K562 (cell line): Measurements from ENCODE around the gene ALOX12B. TPM values are rescaled to one million over a fixed set of nuclear protein-coding genes. Genes with fewer than 3 reads are reported as not detected.

ENCODE experiments used
- BRD9 ChIP-seq: fragments of 450-650 bp; IDR thresholded peaks from 2 replicates; pipeline ENCODE4 v1.6.1; 2018; ENCODE audit warnings: low read depth; ENCODE audit not compliant: partially characterized antibody
- CBX3 ChIP-seq, 2 experiments: IDR thresholded peaks; 1 replicate in 1 of 2; 2 replicates in 1 of 2; pipeline ENCODE4 v1.6.1; 2012; ENCODE audit warnings: inconsistent platforms in 2 of 2, low read length in 2 of 2, borderline replicate concordance in 1 of 2, control low read depth in 1 of 2
- DNMT1 ChIP-seq: fragments of 450-650 bp; IDR thresholded peaks from 2 replicates; pipeline ENCODE4 v1.6.1; 2016; ENCODE audit warnings: antibody characterized with exemption, mild to moderate bottlenecking
- ESRRB ChIP-seq: fragments of 250-450 bp; sonication (Bioruptor Pico); IDR thresholded peaks from 2 replicates; pipeline ENCODE4 v1.5.0; 2020; ENCODE audit warnings: mild to moderate bottlenecking, moderate library complexity, borderline replicate concordance
- ILK ChIP-seq: fragments of 450-650 bp; IDR thresholded peaks from 2 replicates; pipeline ENCODE4 v1.6.1; 2016; ENCODE audit warnings: missing genetic modification characterization, low read depth, mild to moderate bottlenecking, missing compliant biosample characterization, moderate library complexity, borderline replicate concordance
- MCM5 ChIP-seq: fragments of 450-650 bp; IDR thresholded peaks from 2 replicates; pipeline ENCODE4 v1.6.1; 2016; ENCODE audit warnings: low read depth
- MTA2 ChIP-seq: fragments of 450-650 bp; IDR thresholded peaks from 2 replicates; pipeline ENCODE4 v1.6.1; 2016; ENCODE audit warnings: low read depth
- NFYB ChIP-seq: IDR thresholded peaks from 2 replicates; pipeline ENCODE4 v1.6.1; 2011; ENCODE audit warnings: mild to moderate bottlenecking, moderate library complexity; ENCODE audit not compliant: insufficient read length; ENCODE audit errors: extremely low read depth
- NONO ChIP-seq, 2 experiments: fragments of 200-400 bp in 1 of 2; fragments of 450-650 bp in 1 of 2; formaldehyde crosslinking in 1 of 2; IDR thresholded peaks; 2 replicates each; pipeline ENCODE4 v1.6.1; 2017; ENCODE audit warnings: low read depth in 2 of 2, mild to moderate bottlenecking in 2 of 2, moderate library complexity in 2 of 2, low read length in 1 of 2
- NR1H2 ChIP-seq: sonication (generic); formaldehyde crosslinking; IDR thresholded peaks from 2 replicates; pipeline ENCODE4 v1.4.0; 2020; ENCODE audit warnings: mild to moderate bottlenecking, missing genetic modification reagents
- RBM39 ChIP-seq: fragments of 200-400 bp; formaldehyde crosslinking; optimal IDR thresholded peaks from 2 replicates; pipeline ENCODE3; 2018; ENCODE audit warnings: low read depth, low read length
- RUNX1 ChIP-seq: sonication (generic); IDR thresholded peaks from 2 replicates; pipeline ENCODE4 v1.6.1; 2016; ENCODE audit warnings: antibody characterized with exemption, low read depth
- TBP ChIP-seq: optimal IDR thresholded peaks from 2 replicates; pipeline ENCODE3; 2011; ENCODE audit warnings: low read depth, low read length, improper control_type of control experiment
- ZBTB17 ChIP-seq: fragments of 450-650 bp; formaldehyde crosslinking; IDR thresholded peaks from 2 replicates; pipeline ENCODE4 v1.4.0; 2020; ENCODE audit warnings: mild to moderate bottlenecking
- ZNF133 ChIP-seq: fragments of 250-450 bp; sonication (Bioruptor Pico); IDR thresholded peaks from 2 replicates; pipeline ENCODE4 v1.4.0; 2020; ENCODE audit warnings: mild to moderate bottlenecking
- ZNF146 ChIP-seq: IDR thresholded peaks from one replicate; pipeline ENCODE4 v1.6.1; 2018; ENCODE audit warnings: missing compliant biosample characterization; ENCODE audit not compliant: unreplicated experiment
- ZNF324 ChIP-seq: fragments of 250-450 bp; sonication (Bioruptor Pico); IDR thresholded peaks from 2 replicates; pipeline ENCODE4 v1.4.0; 2020; ENCODE audit warnings: mild to moderate bottlenecking
- ZNF444 ChIP-seq: fragments of 250-450 bp; sonication (Bioruptor Pico); IDR thresholded peaks from 2 replicates; pipeline ENCODE4 v1.4.0; 2020; ENCODE audit warnings: mild to moderate bottlenecking, moderate library complexity
- ZNF584 ChIP-seq: fragments of 200-800 bp; sonication (Bioruptor generic); IDR thresholded peaks from 2 replicates; pipeline ENCODE4 v1.6.1; 2016; ENCODE audit warnings: low read depth, mild to moderate bottlenecking, missing genetic modification characterization, missing compliant biosample characterization
- ZNF77 ChIP-seq: fragments of 250-450 bp; sonication (Bioruptor Pico); IDR thresholded peaks from 2 replicates; pipeline ENCODE4 v1.5.0; 2020
- polyA plus RNA-seq, 8 experiments: library from polyadenylated mRNA; depleted of rRNA in 4 of 8; stranded (reverse) in 5 of 8; unstranded in 3 of 8; fragments of >200 nt; fragmentation: Nextera tagmentation in 2 of 8; fragmentation: Illumina TruSeq in 1 of 8; extraction: Ambion mirVana in 2 of 8; extraction: Trizol in 1 of 8; gene quantifications; 2 replicates each; pipeline versions ENCODE4 v1.2.1 to v1.2.3, GENCODE V29; 2011 to 2014; ENCODE audit warnings: inconsistent platforms in 1 of 8, missing spikeins in 1 of 8
- total RNA-seq, 7 experiments: library from RNA; depleted of rRNA in 6 of 7; stranded (reverse); fragments of >200 nt in 6 of 7; fragmentation: Illumina TruSeq in 2 of 7; extraction: Trizol in 2 of 7; gene quantifications; 2 replicates each; pipeline versions ENCODE4 v1.2.1 to v1.2.3, GENCODE V29; 2011 to 2021; ENCODE audit warnings: low replicate concordance in 1 of 7
- TF ChIP-seq, protein P1 (sequence below): sonication (generic); formaldehyde crosslinking; IDR thresholded peaks from 2 replicates; pipeline ENCODE4 v1.8.0; 2022; ENCODE audit warnings: mild to moderate bottlenecking, missing genetic modification reagents
- TF ChIP-seq, protein P2 (sequence below): IDR thresholded peaks from 2 replicates; pipeline ENCODE4 v1.6.1; 2011; ENCODE audit warnings: borderline replicate concordance, low read depth, mild to moderate bottlenecking, moderate library complexity, low read length; ENCODE audit not compliant: insufficient read depth, poor library complexity, severe bottlenecking
- TF ChIP-seq, protein P3 (sequence below): fragments of 250-450 bp; sonication (Bioruptor Pico); IDR thresholded peaks from 2 replicates; pipeline ENCODE4 v1.6.1; 2021; ENCODE audit warnings: mild to moderate bottlenecking
- TF ChIP-seq, protein P4 (sequence below): IDR thresholded peaks from 2 replicates; pipeline ENCODE4 v1.6.1; 2011; ENCODE audit not compliant: insufficient read length; ENCODE audit errors: extremely low read depth

Gene ALOX12B
- total and polyA plus RNA-seq, 9 of the 15 experiments (the other 6 are each of a cell fraction or from before 2014, with no cell fraction given) = not detected

DNA sequence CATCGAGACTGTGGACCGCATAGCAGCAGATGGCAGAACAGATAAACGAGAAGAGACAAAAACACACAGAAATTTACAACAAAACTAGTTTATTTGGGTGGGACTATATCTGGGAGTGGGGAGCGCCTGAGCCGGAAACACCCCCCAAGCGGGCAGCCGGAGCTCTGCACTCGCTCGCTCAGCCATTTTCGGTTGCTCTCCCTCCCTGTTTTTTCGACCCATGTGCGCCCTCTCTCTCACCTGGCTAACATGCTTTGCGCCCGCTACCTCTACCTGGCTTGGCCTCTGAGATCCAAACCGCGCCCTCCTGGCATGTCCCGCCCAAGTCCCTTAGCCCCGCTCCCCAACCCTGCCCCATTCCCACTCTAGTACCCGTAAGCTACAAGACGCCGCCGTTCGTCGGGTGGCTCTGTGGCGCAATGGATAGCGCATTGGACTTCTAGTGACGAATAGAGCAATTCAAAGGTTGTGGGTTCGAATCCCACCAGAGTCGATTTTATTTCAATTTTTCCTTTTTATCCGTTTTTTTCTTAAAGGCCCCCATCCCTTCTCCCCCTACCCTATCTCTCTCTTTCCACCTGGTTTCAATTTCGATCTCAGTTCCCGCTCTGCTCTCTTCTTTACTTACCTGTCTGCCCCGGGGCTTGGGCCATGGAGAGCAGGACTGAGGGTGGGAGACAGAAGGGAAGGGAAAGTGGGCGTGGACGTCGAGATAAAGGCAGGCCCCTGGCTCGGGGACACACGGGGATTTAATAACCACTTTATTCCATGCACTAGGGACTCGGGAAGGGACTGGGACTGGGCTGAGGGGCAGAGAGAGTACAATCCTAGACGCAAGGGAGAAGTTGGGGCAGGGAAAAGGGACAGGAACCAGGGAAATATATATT is 33.2 kb upstream of the ALOX12B start (continued):
- TF ChIP-seq, protein P1, sequence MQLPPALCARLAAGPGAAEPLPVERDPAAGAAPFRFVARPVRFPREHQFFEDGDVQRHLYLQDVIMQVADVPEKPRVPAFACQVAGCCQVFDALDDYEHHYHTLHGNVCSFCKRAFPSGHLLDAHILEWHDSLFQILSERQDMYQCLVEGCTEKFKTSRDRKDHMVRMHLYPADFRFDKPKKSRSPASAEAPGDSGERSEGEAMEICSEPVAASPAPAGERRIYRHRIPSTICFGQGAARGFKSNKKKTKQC (CRISPR knock-in tag) = no peak
- no peak for TF ChIP-seq ILK
- TF ChIP-seq ZNF324 (CRISPR knock-in tag) = no peak
- no peak for TF ChIP-seq ZNF133 (CRISPR knock-in tag)
- no peak for TF ChIP-seq ESRRB (CRISPR knock-in tag)
- TF ChIP-seq MTA2 = no peak
- no peak for TF ChIP-seq ZNF146 (CRISPR knock-in tag)
- TF ChIP-seq CBX3 (IDR thresholded peaks at IDR 0.05; ENCODE audit: borderline replicate concordance in 1 of 2, low read length in 2 of 2) = 0 out of 3 replicates have a peak, but pooled peaks of 1 of the 2 experiments have one; percentile 33
- TF ChIP-seq ZNF584 (CRISPR knock-in tag) = no peak
- TF ChIP-seq NFYB = no peak
- TF ChIP-seq DNMT1 = no peak
- no peak for TF ChIP-seq NR1H2 (CRISPR knock-in tag)
- TF ChIP-seq RUNX1 = no peak
- no peak for TF ChIP-seq NONO (IDR thresholded peaks at IDR 0.05; ENCODE audit: low read depth in 2 of 2, low read length in 1 of 2)
- TF ChIP-seq, protein P2, sequence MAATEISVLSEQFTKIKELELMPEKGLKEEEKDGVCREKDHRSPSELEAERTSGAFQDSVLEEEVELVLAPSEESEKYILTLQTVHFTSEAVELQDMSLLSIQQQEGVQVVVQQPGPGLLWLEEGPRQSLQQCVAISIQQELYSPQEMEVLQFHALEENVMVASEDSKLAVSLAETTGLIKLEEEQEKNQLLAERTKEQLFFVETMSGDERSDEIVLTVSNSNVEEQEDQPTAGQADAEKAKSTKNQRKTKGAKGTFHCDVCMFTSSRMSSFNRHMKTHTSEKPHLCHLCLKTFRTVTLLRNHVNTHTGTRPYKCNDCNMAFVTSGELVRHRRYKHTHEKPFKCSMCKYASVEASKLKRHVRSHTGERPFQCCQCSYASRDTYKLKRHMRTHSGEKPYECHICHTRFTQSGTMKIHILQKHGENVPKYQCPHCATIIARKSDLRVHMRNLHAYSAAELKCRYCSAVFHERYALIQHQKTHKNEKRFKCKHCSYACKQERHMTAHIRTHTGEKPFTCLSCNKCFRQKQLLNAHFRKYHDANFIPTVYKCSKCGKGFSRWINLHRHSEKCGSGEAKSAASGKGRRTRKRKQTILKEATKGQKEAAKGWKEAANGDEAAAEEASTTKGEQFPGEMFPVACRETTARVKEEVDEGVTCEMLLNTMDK = peak; percentile 28
- TF ChIP-seq, protein P3, sequence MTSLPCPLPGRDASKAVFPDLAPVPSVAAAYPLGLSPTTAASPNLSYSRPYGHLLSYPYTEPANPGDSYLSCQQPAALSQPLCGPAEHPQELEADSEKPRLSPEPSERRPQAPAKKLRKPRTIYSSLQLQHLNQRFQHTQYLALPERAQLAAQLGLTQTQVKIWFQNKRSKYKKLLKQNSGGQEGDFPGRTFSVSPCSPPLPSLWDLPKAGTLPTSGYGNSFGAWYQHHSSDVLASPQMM = no peak
- TF ChIP-seq TBP = peak; percentile 98
- TF ChIP-seq ZBTB17 (CRISPR knock-in tag) = no peak
- TF ChIP-seq ZNF444 (CRISPR knock-in tag) = no peak
- TF ChIP-seq, protein P4, sequence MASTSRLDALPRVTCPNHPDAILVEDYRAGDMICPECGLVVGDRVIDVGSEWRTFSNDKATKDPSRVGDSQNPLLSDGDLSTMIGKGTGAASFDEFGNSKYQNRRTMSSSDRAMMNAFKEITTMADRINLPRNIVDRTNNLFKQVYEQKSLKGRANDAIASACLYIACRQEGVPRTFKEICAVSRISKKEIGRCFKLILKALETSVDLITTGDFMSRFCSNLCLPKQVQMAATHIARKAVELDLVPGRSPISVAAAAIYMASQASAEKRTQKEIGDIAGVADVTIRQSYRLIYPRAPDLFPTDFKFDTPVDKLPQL = no peak
- TF ChIP-seq BRD9 = no peak
- TF ChIP-seq ZNF77 (CRISPR knock-in tag) = no peak
- no peak for TF ChIP-seq RBM39
- TF ChIP-seq MCM5 = no peak
